D721Med (cell line): Measurements from ENCODE around the gene TARBP2.

Source experiments
- DNase-seq: peaks from one replicate; pipeline ENCODE4 v3.0.0; 2011; ENCODE audit warnings: low spot score; ENCODE audit not compliant: insufficient read length
- FAIRE-seq: peaks from 2 replicates; lab custom pipeline; 2011; peaks lifted over from hg19 to GRCh38; lab: Jason Lieb, UNC
- CTCF ChIP-seq: IDR thresholded peaks from 2 replicates; pipeline ENCODE4 v1.5.1; 2012; ENCODE audit warnings: mild to moderate bottlenecking, control low read depth; ENCODE audit not compliant: insufficient read depth; ENCODE audit errors: missing control alignments

Gene TARBP2

GRCh38 chr12:53456654-53457366, 44.3 kb upstream of the TARBP2 start:
- FAIRE-seq (no peak), DNase-seq (no peak)
- TF ChIP-seq CTCF = no peak

GRCh38 chr12:53459097-53459496, 42.0 kb upstream of the TARBP2 start:
- TF ChIP-seq CTCF = no peak
- FAIRE-seq (no peak), DNase-seq (no peak)

GRCh38 chr12:53461059-53461458, 40.0 kb upstream of the TARBP2 start:
- no peak for TF ChIP-seq CTCF
- DNase-seq (no peak), FAIRE-seq (no peak)

- DNase-seq = no peak
- no peak for FAIRE-seq
- TF ChIP-seq CTCF = no peak
Measured at GRCh38 chr12:53461591-53461990, 39.5 kb upstream of the TARBP2 start.

GRCh38 chr12:53462935-53463334, 38.1 kb upstream of the TARBP2 start:
- no peak for TF ChIP-seq CTCF
- DNase-seq (no peak), FAIRE-seq (no peak)

- no peak for TF ChIP-seq CTCF
- FAIRE-seq = no peak
- no peak for DNase-seq
Measured at GRCh38 chr12:53463802-53464560, 37.1 kb upstream of the TARBP2 start.
